Activated naive CD4-positive, alpha-beta T cell treated with anti-CD3 and anti-CD28 coated beads for 36 hours (primary cell): ENCODE results near the gene C1QTNF12. TPM values are rescaled to one million over a fixed set of nuclear protein-coding genes. Genes with fewer than 3 reads are reported as not detected.

Experiments used
- CTCF ChIA-PET: fragments of 350-600 bp; sonication (Branson Sonifier 250); formaldehyde crosslinking; loops from one replicate; lab custom pipeline; 2021; ENCODE audit warnings: antibody characterized with exemption; lab: Charles Lee
- DNase-seq: peaks from one replicate; pipeline ENCODE4 v3.0.0-alpha.2; 2020
- H3K27ac Mint-ChIP-seq: one replicate; pipeline ENCODE4 v1.8.0; 2021; ENCODE audit warnings: mild to moderate bottlenecking, mixed read lengths
- H3K27me3 Mint-ChIP-seq: one replicate; pipeline ENCODE4 v1.8.0; 2021; ENCODE audit warnings: low read depth, mixed read lengths
- H3K36me3 Mint-ChIP-seq: one replicate; pipeline ENCODE4 v1.8.0; 2021; ENCODE audit warnings: low read depth, mixed read lengths
- H3K4me1 Mint-ChIP-seq: one replicate; pipeline ENCODE4 v1.8.0; 2021; ENCODE audit warnings: low read depth, mixed read lengths
- H3K4me3 Mint-ChIP-seq: one replicate; pipeline ENCODE4 v1.8.0; 2021; ENCODE audit warnings: mild to moderate bottlenecking, moderate library complexity, mixed read lengths
- H3K9me3 Mint-ChIP-seq: one replicate; pipeline ENCODE4 v1.8.0; 2021; ENCODE audit warnings: mixed read lengths
- intact Hi-C: fragments of 100-400 bp; cut with micrococcal nuclease; formaldehyde crosslinking; loops from one replicate; pipeline ENCODE4 v1.15.1; 2023
- total RNA-seq, 2 experiments: library from RNA; stranded (reverse); gene quantifications; one replicate each; pipeline ENCODE4 v1.2.3, GENCODE V29; 2021

The C1QTNF12 gene
- total RNA-seq, 2 experiments from 2014 or later: 6.0 to 7.8 TPM

- H3K4me3 Mint-ChIP-seq: no peak overlapping the region
- no peaks in the 10 kb centered on the region for H3K27me3 Mint-ChIP-seq
- H3K27ac Mint-ChIP-seq: no peak overlapping the region
- intact Hi-C loops: no loop called here
- CTCF ChIA-PET: interaction anchor here (0.6 to 0.7 kb wide), 2 partner anchors 22 to 276 kb away, joined by 3 to 4 read pairs; no protein-coding TSS in a partner anchor
- no peaks in the 10 kb centered on the region for H3K9me3 Mint-ChIP-seq
- DNase-seq: no peak
- H3K4me1 Mint-ChIP-seq: peaks cover 4% of the 10 kb centered on the region
- no peaks in the 10 kb centered on the region for H3K36me3 Mint-ChIP-seq
Measured at GRCh38 chr1:1278620-1279019, 32.1 kb upstream of the C1QTNF12 start.

- intact Hi-C loops: no loop called here
- DNase-seq: no peak
- H3K27ac Mint-ChIP-seq: no peak overlapping the region
- no peaks in the 10 kb centered on the region for H3K27me3 Mint-ChIP-seq
- H3K4me3 Mint-ChIP-seq: no peak overlapping the region
- CTCF ChIA-PET: interaction anchor here (0.7 kb wide), 1 partner anchor 153 kb away, joined by 3 read pairs; no protein-coding TSS in a partner anchor
- H3K9me3 Mint-ChIP-seq: no peaks in the 10 kb centered on the region
- peaks cover 24% of the 10 kb centered on the region for H3K4me1 Mint-ChIP-seq
- H3K36me3 Mint-ChIP-seq: peaks cover 9% of the 10 kb centered on the region
Measured at GRCh38 chr1:1275836-1276235, 29.3 kb upstream of the C1QTNF12 start.

- Mint-ChIP-seq H3K4me3 (peak overlapping the region; percentile 60), H3K9me3 (no peaks in the 10 kb centered on the region), H3K27ac (no peak overlapping the region), H3K27me3 (no peaks in the 10 kb centered on the region), H3K36me3 (peaks cover 14% of the 10 kb centered on the region), H3K4me1 (peaks cover 32% of the 10 kb centered on the region)
- intact Hi-C loops: no loop called here
- DNase-seq: no peak
- CTCF ChIA-PET: interaction anchor here (0.7 kb wide), 1 partner anchor 152 kb away, joined by 3 read pairs; no protein-coding TSS in a partner anchor
Measured at GRCh38 chr1:1274931-1275431, 28.5 kb upstream of the C1QTNF12 start.

GRCh38 chr1:1274299-1274930 is 27.9 kb upstream of the C1QTNF12 start:
- H3K27ac Mint-ChIP-seq: no peak overlapping the region
- DNase-seq: no peak
- H3K4me1 Mint-ChIP-seq: peaks cover 36% of the 10 kb centered on the region
- intact Hi-C loops: no loop called here
- CTCF ChIA-PET: no interaction called here
- no peaks in the 10 kb centered on the region for H3K9me3 Mint-ChIP-seq
- H3K4me3 Mint-ChIP-seq: peak overlapping the region; percentile 60
- H3K27me3 Mint-ChIP-seq: no peaks in the 10 kb centered on the region
- H3K36me3 Mint-ChIP-seq: peaks cover 15% of the 10 kb centered on the region

GRCh38 chr1:1273512-1274298 is 27.2 kb upstream of the C1QTNF12 start, which contains the start of gene UBE2J2:
Gene UBE2J2, minus strand, starts transcription at chr1:1273854. Its CDS starts 5,862 bp downstream, at chr1:1267992.
- H3K27ac Mint-ChIP-seq: peak within 1 kb of the TSS; percentile 80
- intact Hi-C loops: loop anchor here (1.0 to 2.0 kb wide), 2 partner anchors 35 to 43 kb away; partner anchors contain the start of gene PUSL1

GRCh38 chr1:1273209-1273511 is 26.6 kb upstream of the C1QTNF12 start:
- no peaks in the 10 kb centered on the region for H3K27me3 Mint-ChIP-seq
- CTCF ChIA-PET: interaction anchor here (0.5 to 0.6 kb wide), 2 partner anchors 9 to 289 kb away, joined by 3 read pairs; no protein-coding TSS in a partner anchor

More at GRCh38 chr1:1273512-1274298, 27.2 kb upstream of the C1QTNF12 start, which contains the start of gene UBE2J2:
- H3K36me3 Mint-ChIP-seq: peaks cover 15% of the 10 kb centered on the region
- DNase-seq: peak; percentile 95
- H3K27me3 Mint-ChIP-seq: no peaks in the 10 kb centered on the region
- CTCF ChIA-PET: interaction anchor here (0.5 to 0.6 kb wide), 2 partner anchors 8 to 289 kb away, joined by 3 read pairs; no protein-coding TSS in a partner anchor
- peaks cover 39% of the 10 kb centered on the region for H3K4me1 Mint-ChIP-seq
- H3K9me3 Mint-ChIP-seq: no peaks in the 10 kb centered on the region
- peak within 1 kb of the TSS; percentile 85 for H3K4me3 Mint-ChIP-seq

GRCh38 chr1:1272341-1273208 is 26.1 kb upstream of the C1QTNF12 start:
- DNase-seq: peak; percentile 27
- intact Hi-C loops: loop anchor here (1.0 to 2.0 kb wide), 2 partner anchors 36 to 42 kb away; partner anchors contain the start of gene PUSL1
- Mint-ChIP-seq H3K4me3 (peak overlapping the region; percentile 85), H3K36me3 (peaks cover 18% of the 10 kb centered on the region), H3K9me3 (no peaks in the 10 kb centered on the region), H3K27me3 (no peaks in the 10 kb centered on the region), H3K27ac (peak overlapping the region; percentile 80), H3K4me1 (peaks cover 39% of the 10 kb centered on the region)
- CTCF ChIA-PET: interaction anchor here (2.3 kb wide), 1 partner anchor 150 kb away, joined by 10 read pairs; no protein-coding TSS in a partner anchor

More at GRCh38 chr1:1273209-1273511, 26.6 kb upstream of the C1QTNF12 start:
- no peak for DNase-seq
- H3K4me3 Mint-ChIP-seq: peak overlapping the region; percentile 85
- intact Hi-C loops: loop anchor here (1.0 to 2.0 kb wide), 2 partner anchors 35 to 42 kb away; partner anchors contain the start of gene PUSL1
- H3K9me3 Mint-ChIP-seq: no peaks in the 10 kb centered on the region
- peaks cover 39% of the 10 kb centered on the region for H3K4me1 Mint-ChIP-seq
- H3K36me3 Mint-ChIP-seq: peaks cover 15% of the 10 kb centered on the region
- H3K27ac Mint-ChIP-seq: peak overlapping the region; percentile 80

- CTCF ChIA-PET: interaction anchor here (0.9 to 2.3 kb wide), 2 partner anchors 149 to 150 kb away, joined by 3 to 10 read pairs; no protein-coding TSS in a partner anchor
- Mint-ChIP-seq H3K27ac (peak overlapping the region; percentile 10), H3K4me1 (peaks cover 39% of the 10 kb centered on the region), H3K4me3 (peak overlapping the region; percentile 16), H3K36me3 (peaks cover 25% of the 10 kb centered on the region), H3K27me3 (no peaks in the 10 kb centered on the region), H3K9me3 (no peaks in the 10 kb centered on the region)
- intact Hi-C loops: no loop called here
- no peak for DNase-seq
Measured at GRCh38 chr1:1270813-1271212, 24.3 kb upstream of the C1QTNF12 start.

GRCh38 chr1:1268284-1268682 is 21.8 kb upstream of the C1QTNF12 start:
- H3K27ac Mint-ChIP-seq: no peak overlapping the region
- no peaks in the 10 kb centered on the region for H3K9me3 Mint-ChIP-seq
- intact Hi-C loops: no loop called here
- H3K4me3 Mint-ChIP-seq: no peak overlapping the region
- H3K27me3 Mint-ChIP-seq: no peaks in the 10 kb centered on the region
- H3K36me3 Mint-ChIP-seq: peaks cover 27% of the 10 kb centered on the region
- DNase-seq: no peak
- CTCF ChIA-PET: no interaction called here
- peaks cover 36% of the 10 kb centered on the region for H3K4me1 Mint-ChIP-seq

GRCh38 chr1:1267488-1268283 is 21.2 kb upstream of the C1QTNF12 start:
- no peak for DNase-seq
- Mint-ChIP-seq H3K36me3 (peaks cover 29% of the 10 kb centered on the region), H3K9me3 (no peaks in the 10 kb centered on the region), H3K4me3 (no peak overlapping the region), H3K27me3 (no peaks in the 10 kb centered on the region), H3K27ac (no peak overlapping the region), H3K4me1 (peaks cover 33% of the 10 kb centered on the region)
- CTCF ChIA-PET: no interaction called here
- intact Hi-C loops: no loop called here

GRCh38 chr1:1264868-1265272 is 18.3 kb upstream of the C1QTNF12 start:
- Mint-ChIP-seq H3K4me3 (no peak overlapping the region), H3K4me1 (peaks cover 12% of the 10 kb centered on the region), H3K27ac (no peak overlapping the region), H3K36me3 (peaks cover 27% of the 10 kb centered on the region), H3K9me3 (no peaks in the 10 kb centered on the region), H3K27me3 (no peaks in the 10 kb centered on the region)
- DNase-seq: peak; percentile 40
- intact Hi-C loops: no loop called here
- CTCF ChIA-PET: no interaction called here
